HepG2 (cell line): ENCODE results near the gene AK4. TPM values are rescaled to one million over a fixed set of nuclear protein-coding genes. Genes with fewer than 3 reads are reported as not detected.

Experiments
- ATF3 ChIP-seq: sonication (generic); formaldehyde crosslinking; IDR thresholded peaks from 2 replicates; pipeline ENCODE4 v1.4.0; 2020; ENCODE audit warnings: missing genetic modification reagents
- CENPBD1 ChIP-seq: sonication (generic); formaldehyde crosslinking; IDR thresholded peaks from 2 replicates; pipeline ENCODE4 v1.8.0; 2022; ENCODE audit warnings: missing genetic modification reagents, low read depth, mild to moderate bottlenecking, borderline replicate concordance
- HIVEP1 ChIP-seq: sonication (generic); formaldehyde crosslinking; IDR thresholded peaks from 2 replicates; pipeline ENCODE4 v1.4.0; 2020; ENCODE audit warnings: mild to moderate bottlenecking, missing genetic modification reagents
- IRF2 ChIP-seq: IDR thresholded peaks from 2 replicates; pipeline ENCODE4 v1.6.1; 2018; ENCODE audit warnings: missing genetic modification reagents, missing compliant biosample characterization
- MTERF4 ChIP-seq: sonication (generic); formaldehyde crosslinking; IDR thresholded peaks from 2 replicates; pipeline ENCODE4 v1.8.0; 2023; ENCODE audit warnings: mild to moderate bottlenecking, missing genetic modification reagents
- ZNF343 ChIP-seq: sonication (generic); formaldehyde crosslinking; IDR thresholded peaks from 2 replicates; pipeline ENCODE4 v1.4.0; 2020; ENCODE audit warnings: mild to moderate bottlenecking, missing genetic modification reagents
- ZNF446 ChIP-seq: sonication (generic); formaldehyde crosslinking; IDR thresholded peaks from 2 replicates; pipeline ENCODE4 v1.5.0; 2020; ENCODE audit warnings: mild to moderate bottlenecking, missing genetic modification reagents
- ZNF749 ChIP-seq: sonication (generic); formaldehyde crosslinking; IDR thresholded peaks from 2 replicates; pipeline ENCODE4 v1.8.0; 2022; ENCODE audit warnings: mild to moderate bottlenecking, missing genetic modification reagents, moderate library complexity, borderline replicate concordance
- ZNF761 ChIP-seq: sonication (generic); formaldehyde crosslinking; conservative IDR thresholded peaks from 2 replicates; pipeline ENCODE4 v1.4.0; 2020; ENCODE audit warnings: mild to moderate bottlenecking, missing genetic modification reagents
- polyA plus RNA-seq, 8 experiments: library from polyadenylated mRNA; depleted of rRNA in 3 of 8; stranded (reverse) in 7 of 8; unstranded in 1 of 8; fragments of >200 nt; fragmentation: Illumina TruSeq in 4 of 8; extraction: Trizol in 4 of 8; gene quantifications; 2 replicates each; pipeline versions ENCODE4 v1.2.1 to v1.2.3, GENCODE V29; 2011 to 2016; ENCODE audit warnings: low read depth in 4 of 8, missing spikeins in 1 of 8, mixed read lengths in 1 of 8; ENCODE audit not compliant: insufficient read depth in 1 of 8
- total RNA-seq, 5 experiments: library from RNA; depleted of rRNA; stranded (reverse); fragments of >200 nt; fragmentation: Illumina TruSeq; extraction: Trizol; gene quantifications; 2 replicates each; pipeline ENCODE4 v1.2.3, GENCODE V29; 2016; ENCODE audit warnings: low read depth in 1 of 5
- TF ChIP-seq, protein P1 (sequence below): IDR thresholded peaks from 2 replicates; pipeline ENCODE4 v1.6.1; 2018; ENCODE audit warnings: missing genetic modification reagents, mild to moderate bottlenecking, missing compliant biosample characterization

AK4 gene
- total and polyA plus RNA-seq, 2 of the 13 experiments (the other 11 are each of a cell fraction or from before 2014, with no cell fraction given) = 110 to 160 TPM

GRCh38 chr1:65216989-65217388 is 69.0 kb downstream of the AK4 start (continued):
- TF ChIP-seq ATF3 (CRISPR knock-in tag) (no peak), CENPBD1 (no peak), ZNF343 (CRISPR knock-in tag) (no peak), HIVEP1 (CRISPR knock-in tag) (no peak), ZNF446 (CRISPR knock-in tag) (no peak), ZNF761 (CRISPR knock-in tag) (no peak), MTERF4 (CRISPR knock-in tag) (no peak), IRF2 (CRISPR knock-in tag) (no peak), ZNF749 (CRISPR knock-in tag) (no peak)
- TF ChIP-seq, protein P1, sequence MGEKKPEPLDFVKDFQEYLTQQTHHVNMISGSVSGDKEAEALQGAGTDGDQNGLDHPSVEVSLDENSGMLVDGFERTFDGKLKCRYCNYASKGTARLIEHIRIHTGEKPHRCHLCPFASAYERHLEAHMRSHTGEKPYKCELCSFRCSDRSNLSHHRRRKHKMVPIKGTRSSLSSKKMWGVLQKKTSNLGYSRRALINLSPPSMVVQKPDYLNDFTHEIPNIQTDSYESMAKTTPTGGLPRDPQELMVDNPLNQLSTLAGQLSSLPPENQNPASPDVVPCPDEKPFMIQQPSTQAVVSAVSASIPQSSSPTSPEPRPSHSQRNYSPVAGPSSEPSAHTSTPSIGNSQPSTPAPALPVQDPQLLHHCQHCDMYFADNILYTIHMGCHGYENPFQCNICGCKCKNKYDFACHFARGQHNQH (CRISPR knock-in tag) = no peak
- TF ChIP-seq, all 625 proteins: peak for 0
